GM18873 (cell line): ENCODE measurements around the gene IFT57.
"Not testable (repeated sequence)": the region's sequence is repeated elsewhere in the genome, so short reads cannot be mapped to it uniquely, and the experiment has no call there.

ENCODE experiments used
- ATAC-seq: cut with Tn5 transposase; IDR thresholded peaks from one replicate; pipeline ENCODE4 v1.9.1; 2021; ENCODE audit warnings: mild to moderate bottlenecking, moderate library complexity, moderate number of reproducible peaks; ENCODE audit not compliant: unreplicated experiment, low FRiP score

Gene IFT57

GRCh38 chr3:108175352-108175751 is 46.9 kb downstream of the IFT57 start:
- no peak for ATAC-seq

DNA sequence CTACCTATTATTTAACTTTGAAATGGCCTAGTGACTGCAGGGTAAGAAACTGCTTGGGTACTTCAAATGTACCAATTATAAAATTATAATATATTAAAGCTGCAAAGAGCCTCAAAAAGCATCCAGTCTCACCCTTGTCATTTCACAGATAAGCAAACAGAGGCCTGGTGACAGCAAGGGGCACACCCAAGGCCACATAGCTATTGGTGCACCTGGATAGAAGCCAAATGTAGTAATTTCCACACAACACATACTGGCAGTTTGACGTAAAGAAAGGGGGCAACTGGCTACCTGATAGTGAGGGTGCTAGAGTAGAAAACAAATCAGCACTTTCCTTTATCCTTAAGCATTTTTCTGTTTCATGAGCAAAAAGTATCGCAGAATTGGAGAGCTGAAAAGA is 51.1 kb downstream of the IFT57 start:
- ATAC-seq: no peak

- no peak for ATAC-seq
These were observed 57.8 kb downstream of the IFT57 start for GRCh38 chr3:108164391-108164790.

DNA sequence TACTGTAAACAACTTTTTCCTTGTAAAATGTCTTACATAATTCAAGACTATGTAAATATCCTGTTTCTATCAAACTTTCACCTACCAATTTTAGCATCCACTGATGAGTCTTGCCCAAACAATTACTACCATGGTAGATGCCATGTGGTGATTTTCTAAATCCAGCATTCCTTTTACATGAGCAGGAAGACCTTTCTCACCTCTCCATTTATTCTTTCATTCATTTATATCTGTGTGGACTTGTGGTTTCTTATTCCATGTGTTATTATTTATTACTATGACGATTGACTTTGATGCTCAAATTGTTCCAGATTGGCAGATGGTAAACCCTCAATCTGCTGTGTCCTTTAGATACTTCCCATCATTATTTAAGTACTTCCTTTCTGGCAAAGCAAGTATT is 62.4 kb downstream of the IFT57 start:
- no peak for ATAC-seq

DNA sequence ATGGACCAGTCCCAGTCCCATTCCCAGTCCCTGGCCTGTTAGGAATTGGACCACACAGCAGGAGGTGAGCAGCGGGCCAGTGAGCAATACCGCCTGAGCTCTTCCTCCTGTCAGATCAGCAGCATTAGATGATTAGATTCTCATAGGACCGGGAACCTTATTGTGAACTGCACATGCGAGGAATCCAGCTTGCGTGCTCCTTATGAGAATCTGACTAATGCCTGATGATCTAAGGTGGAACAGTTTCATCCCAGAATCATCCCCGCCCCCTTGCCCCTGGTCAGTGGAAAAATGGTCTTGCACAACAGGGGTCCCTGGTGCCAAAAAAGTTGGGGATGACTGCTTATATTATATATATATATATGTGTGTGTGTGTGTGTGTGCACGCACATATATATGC is 63.1 kb downstream of the IFT57 start:
- no peak for ATAC-seq

GRCh38 chr3:108158251-108158650 is 64.0 kb downstream of the IFT57 start:
- no peak for ATAC-seq

- ATAC-seq: no peak
These were observed 65.0 kb downstream of the IFT57 start for GRCh38 chr3:108157273-108157672.

DNA sequence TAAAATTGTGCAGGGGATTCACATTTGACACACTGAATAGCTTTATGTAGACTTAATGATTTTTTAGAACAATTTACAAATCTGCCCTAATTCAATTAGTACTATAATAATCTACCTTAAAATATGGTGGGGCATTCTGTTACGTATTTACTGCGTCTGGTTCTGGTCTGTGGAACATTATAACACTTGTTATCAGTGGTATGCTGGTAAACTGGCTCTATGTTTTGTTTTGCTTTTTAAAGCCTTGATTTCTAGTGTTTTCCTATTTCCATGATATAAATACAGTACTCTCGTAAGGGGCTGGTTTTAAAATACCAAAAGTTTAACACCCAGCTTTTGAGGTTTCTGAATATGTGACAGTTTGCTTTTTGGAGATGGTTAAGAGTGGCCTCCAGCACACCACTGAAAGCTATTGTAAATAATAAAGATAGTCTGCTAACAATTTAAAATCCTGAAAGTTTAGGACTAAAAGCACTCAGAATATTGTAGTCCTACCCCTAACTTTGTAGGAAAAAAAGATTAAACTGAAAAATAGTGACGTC is 65.8 kb downstream of the IFT57 start:
- ATAC-seq: no peak

- not testable (repeated sequence) for ATAC-seq
These were observed 66.6 kb downstream of the IFT57 start for GRCh38 chr3:108155642-108156041.

GRCh38 chr3:108153451-108153981 is 68.7 kb downstream of the IFT57 start:
- ATAC-seq: no peak

- ATAC-seq: no peak
These were observed 70.0 kb downstream of the IFT57 start for GRCh38 chr3:108152274-108152673.

DNA sequence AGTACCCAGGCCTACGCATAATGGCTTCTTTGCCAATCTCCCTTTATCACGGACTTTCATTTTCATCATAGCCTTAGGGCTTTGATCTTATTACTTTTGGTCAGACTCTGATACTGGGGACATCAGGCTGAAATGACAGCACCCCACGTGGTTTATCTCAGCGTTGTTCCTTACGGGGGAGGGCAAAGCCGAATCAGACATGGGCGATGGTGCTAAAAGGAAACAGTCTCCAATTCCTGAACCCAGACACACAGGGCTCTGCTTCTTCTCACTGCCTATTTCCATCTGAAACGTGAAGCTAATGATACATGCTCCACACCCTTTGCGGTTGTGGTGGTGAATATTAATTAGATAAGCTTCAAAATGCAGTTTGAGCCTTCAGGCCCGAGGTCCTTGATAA is 72.0 kb downstream of the IFT57 start:
- ATAC-seq: no peak

DNA sequence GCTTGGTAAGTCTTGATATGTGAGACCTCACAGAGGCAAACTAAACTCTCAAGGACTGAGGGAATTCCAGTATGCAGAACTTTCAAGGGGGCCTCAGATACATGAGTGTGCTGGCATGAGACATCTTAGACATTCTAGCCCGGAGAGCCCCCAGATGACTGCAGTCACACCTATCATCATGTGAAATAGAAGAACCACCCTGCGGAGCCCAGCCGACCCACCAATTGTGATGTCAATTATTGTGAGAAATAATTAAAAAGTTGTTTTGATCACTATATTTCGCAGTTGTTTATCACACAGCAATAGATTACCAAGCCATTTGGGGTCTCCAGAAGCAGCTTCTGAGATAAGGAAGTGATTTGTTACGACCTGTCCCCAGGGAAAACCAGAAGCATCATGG is 76.1 kb downstream of the IFT57 start:
- no peak for ATAC-seq

DNA sequence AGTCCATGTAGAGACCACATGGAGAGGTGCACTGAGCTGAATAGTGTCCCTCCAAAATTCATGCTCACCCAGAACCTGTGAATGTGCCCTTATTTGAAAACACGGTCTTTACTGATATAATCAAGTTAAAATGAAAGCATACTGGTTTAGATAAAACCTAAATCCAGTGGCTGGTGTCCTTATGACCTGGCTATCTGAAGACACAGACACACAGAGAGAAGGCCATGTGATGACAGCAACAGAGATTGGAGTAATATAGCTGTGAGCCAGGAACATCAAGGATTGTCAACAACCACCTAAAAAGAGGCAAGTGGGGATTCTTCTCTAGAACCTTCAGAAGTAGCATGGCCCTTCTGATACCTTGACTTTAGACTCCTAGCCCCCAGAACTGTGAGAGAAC is 76.6 kb downstream of the IFT57 start:
- ATAC-seq: no peak

- no peak for ATAC-seq
These were observed 84.8 kb downstream of the IFT57 start for GRCh38 chr3:108137460-108137814.

DNA sequence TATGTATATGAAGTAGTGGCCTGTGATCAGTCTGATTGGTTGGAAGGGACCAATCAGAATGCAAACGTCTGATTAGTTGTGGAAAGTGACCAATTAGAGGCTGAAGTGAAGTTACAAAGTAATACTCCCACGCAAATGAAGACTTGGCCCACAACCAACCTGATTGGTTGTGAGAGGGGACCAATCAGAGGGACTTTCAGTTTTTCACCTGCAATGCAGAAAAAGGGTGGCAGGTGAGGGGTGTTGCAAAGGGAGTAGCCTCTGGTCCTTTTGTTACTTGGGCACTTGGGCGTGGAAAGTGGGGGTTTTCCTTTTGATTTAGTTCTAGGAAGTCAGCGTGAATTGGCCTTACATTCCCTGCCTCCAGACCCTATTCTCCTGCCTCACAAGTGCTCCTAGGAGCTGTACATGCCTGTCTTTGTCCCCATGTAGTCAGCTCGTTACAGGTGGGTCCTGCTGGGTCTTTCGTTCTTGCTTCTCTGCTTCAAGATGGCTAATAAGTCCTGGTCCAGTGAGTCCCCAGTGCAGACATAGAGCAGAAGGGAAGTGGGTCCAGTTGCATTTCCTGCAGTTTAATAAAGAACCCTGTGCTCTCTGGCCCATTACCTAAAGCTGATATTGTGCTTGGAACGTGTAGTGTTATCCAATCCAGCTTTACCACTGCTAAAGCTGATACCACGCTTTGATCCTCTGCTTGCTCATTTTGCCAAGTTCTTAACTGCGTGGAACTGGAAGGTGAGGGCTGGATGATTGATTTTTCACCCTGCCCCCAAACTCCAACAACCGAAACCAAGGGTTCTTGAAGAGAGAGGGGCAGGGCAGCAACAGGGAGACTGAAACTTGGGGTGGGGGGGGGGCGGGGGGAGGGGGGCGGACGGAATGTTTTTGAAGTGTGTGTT is 85.4 kb downstream of the IFT57 start:
- no peak for ATAC-seq

GRCh38 chr3:108134555-108134880 is 87.7 kb downstream of the IFT57 start:
- ATAC-seq: peak; percentile 30

DNA sequence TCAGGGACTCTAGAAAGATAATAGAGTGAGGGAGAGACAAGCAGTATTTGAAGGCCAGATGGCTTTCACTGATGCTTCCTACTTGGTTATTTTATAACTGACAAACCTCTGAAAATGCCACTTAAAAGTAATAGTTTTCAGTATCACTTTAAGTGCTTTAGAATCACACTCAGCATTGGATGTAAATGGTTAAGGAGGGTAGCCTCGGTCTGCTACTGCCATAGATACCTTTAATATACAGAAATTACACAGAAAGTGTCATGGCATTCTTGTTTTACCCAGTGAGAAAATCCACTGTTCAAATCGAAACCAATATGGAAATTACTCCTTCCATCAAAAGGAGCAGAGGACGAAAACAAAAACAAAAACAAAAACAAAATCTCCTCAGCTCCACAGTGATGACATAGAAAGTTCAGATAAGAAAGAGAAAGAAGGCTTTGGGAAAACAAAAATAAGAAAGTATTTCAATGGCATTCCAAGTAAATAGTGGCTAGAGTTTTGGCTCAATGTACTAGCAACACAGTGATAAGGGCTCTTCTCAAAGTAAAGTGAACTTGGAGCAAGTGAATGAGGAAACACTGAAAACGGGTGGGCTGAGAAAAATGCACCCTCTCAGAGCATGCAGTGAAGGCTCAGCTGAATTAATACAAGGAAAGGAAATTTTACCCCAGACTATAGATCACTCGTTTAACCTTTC is 88.2 kb downstream of the IFT57 start:
- ATAC-seq: no peak

DNA sequence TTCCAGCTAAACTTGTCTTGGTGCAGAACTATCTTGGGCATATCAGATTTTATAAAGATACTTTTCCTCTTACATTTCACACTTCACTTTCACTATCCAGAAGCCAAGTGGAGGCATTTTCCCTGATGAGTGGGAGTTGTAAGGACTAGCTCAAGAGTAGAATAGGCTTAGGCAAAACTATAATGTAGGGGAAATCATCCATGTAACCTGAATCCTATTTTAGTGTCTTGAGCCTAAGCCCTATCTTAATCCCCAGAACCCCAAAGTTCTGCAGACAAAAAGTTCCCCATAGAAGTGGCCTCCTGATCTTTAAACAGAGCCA is 89.2 kb downstream of the IFT57 start:
- ATAC-seq: no peak

DNA sequence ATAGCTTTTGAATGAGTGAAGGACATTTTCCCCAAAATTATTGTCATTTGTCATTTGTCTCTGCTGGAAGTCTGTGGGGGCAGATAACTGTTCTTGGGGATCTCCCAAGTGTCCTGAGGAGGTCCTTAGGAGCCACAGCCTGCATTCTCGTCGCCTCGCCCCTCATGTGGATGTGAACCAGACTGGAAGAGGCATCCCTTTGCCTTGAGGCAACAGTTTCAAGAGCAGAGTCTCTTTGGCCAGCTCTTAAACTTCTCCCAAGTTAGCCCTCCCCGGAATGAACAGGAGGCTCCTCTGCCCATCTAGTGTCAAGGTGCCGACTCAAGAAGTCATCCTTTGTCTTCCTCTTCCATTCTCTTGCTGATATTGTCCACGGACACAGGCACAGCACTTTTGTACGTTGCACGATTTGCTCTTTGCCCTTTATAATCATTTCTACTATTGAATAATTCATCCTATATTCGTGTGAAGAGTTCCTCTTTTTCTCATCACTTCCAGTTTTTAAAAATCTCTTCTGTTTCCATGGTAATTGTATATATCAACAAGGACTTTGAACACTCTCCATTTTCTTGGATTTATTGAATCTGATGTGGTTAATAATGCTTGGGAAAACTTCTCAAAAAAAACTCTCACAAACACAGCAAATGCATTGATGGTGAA is 90.6 kb downstream of the IFT57 start:
- no peak for ATAC-seq
